NCI-H1694 (cell line): Measurements from ENCODE around the gene ABCA2.
"Not testable (repeated sequence)": the region's sequence is repeated elsewhere in the genome, so short reads cannot be mapped to it uniquely, and the experiment has no call there.

Source experiments
- DNase-seq: peaks from one replicate; lab custom pipeline; 2025; lab: John Stamatoyannopoulos, UW

ABCA2 gene

DNA sequence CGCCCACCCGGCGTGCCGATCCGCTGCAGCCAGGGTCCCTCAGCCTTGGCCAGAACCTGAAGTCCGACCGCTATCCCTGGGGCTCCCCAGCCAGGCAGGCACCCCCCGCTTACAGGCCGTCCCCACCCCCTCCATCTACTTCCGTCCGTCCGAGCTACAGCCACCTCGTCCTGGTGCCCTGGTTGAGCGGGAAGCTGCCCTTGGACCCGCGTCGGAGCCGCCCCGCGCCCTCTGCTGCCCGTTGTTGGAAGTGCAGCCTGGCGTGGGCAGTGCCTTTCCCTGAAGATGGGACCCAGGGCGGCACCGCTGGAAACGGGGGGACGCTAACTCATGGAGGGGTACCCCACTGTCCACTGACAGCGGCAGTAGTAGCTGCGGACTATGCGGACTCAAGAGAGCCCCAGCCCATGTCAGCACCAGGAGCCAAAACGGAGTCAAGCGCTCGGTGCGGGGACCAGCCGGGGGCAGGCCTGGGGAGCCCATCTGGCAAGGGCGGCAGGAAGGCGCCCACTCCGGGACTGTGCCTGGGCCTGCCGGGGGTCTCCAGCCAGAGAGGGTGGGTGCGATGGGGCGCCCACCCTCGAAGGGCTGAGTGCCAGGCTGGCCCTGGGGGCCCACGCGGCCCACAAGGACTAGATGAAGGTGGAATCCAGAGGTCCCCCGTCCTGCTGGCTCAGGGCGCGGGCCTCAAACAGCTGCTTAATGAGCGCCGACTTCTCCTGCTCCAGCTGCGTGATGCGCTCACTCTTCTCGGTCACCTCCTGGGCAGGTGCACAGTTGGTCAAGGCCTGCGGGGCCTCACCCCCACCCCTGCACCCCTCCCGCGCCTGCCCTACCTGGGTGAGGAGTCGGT is 36.2 kb upstream of the ABCA2 start:
- DNase-seq, result no peak

DNA sequence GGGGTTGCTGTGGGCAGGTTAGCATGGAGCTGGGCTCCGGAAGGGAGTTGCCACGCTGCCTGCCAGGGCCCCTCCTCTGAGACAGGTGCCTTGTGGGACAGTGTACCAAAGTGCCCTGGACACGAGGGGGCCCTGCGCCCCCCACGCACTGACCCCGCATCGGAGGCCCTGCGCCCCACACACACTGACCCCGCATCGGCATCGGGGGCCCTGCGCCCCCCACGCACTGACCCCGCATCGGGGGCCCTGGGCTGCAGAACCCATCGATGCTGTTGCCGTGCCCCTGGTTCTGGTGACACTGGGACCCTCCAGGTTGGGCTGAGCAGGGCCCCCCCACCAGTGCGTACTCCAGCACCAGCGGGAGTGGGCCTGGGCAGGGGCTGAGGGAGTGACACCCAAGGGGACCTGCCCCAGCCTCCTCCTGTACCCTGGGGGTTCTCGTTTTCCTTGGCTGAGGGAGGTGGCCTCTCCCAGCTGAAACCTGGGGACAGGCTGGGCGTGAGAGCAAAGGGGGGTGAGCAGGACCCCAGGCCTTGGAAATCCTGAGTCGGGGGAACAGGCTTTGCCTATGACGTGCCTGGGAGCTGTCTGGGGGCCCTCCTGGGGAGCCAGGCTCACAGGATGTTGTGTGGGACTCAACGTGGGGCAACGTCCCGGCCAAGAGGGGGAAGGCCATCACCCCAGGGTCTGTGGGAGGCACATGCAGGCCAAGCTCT is 35.4 kb upstream of the ABCA2 start:
- DNase-seq, result no peak

DNA sequence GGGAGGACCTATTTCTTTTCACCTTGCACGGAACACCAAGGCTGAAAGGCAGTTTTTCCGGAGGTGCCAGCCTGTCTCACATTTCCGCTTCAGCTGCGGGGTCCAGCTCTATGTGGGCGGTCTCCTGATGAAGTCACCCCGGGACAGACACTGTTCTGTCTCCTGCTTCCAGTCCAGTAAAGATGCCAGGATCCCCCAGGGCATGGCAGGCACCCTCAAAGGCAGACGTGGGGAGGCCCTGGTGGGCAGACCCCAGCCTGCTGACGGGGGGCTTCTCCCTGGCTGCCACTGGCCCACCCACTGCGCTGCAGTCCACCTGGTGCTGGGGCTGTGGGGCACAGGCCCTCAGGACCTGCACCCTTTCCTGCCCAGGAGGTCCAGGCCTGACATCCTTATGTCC is 34.8 kb upstream of the ABCA2 start:
- DNase-seq, result not testable (repeated sequence)

DNA sequence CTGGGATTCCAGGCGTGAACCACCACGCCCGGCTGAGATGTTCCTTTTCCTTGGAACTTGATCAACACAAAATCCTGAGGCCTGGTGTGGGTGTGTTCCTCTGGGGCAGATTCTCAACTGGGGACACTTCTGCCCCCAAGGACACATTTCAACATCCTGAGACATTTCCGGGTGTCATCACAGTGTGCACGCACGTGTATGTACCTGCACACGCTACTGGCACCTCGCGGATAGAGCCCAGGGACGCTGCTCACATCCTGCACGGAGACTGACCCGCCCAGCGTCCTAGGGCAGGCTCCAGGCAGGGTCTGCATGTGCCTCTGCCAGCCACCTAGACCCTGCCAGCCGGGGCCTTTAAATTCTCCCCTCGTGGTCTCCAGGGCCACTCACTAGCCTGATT is 34.3 kb upstream of the ABCA2 start:
- DNase-seq, result no peak

DNA sequence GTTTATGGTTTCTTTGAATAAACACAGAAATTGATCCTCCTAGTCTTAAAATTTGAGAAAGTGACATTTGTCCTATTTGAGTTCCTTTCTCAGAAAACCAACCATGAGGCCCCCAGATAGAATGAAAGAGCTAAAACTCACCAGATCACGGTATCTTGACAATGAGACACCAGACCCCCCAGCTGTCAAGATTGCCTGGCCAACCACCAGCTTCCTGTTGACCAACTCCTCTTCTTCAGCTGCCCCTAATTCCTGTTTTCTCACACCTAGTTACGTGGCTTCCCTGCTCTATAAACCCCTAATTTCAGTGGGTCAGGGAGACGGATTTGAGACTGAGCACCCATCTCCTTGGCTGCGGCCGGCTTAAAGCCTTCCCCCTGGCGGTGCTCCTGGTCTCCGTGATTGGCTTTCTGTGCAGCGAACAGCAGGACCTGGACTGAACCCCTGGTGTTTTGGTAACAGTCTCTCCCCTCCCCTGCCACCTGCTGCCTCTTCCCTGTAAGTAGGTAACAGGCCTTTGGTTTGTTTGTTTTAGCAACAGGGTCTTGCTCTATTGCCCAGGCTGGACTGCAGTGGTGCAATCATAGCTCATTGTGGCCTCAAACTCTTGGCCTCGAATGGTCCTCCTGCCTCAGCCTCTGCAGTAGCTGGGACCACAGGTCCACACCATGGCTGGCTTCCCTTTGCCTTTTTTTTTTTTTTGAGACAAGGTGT is 30.6 kb upstream of the ABCA2 start:
- no peak for DNase-seq

DNA sequence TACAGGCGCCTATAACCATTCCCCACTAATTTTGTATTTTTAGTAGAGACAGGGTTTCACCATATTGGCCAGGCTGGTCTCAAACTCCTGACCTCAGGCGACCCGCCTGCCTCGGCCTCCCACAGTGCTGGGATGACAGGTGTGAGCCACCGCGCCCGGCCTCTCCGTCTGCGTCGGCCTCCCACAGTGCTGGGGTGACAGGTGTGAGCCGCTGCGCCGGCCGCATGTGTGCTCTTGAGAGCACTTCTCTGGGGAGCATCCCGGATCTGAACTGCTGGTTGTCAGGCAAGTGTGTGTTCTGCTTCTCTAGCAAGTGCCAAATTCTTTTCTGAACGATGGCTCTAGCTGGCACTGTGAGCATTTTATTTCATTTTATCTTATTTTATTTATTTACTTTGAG is 29.5 kb upstream of the ABCA2 start:
- DNase-seq, result no peak

DNA sequence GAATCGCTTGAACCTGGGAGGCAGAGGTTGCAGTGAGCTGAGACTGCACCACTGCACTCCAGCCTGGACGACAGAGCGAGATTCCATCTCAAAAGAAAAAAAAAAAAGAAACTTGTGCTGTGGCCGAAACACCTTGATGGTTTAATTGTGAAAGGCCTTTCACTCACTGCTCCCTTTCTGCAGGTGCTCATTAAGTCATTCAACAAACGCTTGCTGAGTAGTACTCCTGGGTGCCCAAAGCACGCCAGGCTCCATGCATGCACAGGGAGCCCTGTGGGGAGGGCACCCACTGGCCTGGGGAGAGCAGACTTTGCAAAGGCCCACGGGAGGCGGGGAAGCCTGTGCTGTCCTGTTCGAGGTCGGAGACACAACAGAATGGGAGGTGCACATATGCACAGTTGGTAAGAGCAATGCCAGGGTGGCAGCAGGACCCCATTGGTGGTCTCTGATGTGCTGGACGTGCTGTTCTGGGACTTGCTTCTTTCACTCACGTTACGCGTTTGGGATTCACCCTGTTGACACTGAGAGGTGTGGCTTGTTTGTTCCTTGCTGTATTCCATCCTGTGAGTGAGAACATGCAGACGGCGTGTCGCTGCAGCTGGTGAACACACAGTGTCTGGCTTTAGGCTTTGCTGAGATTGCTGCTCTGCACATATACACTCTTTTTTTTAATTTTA is 28.8 kb upstream of the ABCA2 start:
- DNase-seq, result no peak

DNA sequence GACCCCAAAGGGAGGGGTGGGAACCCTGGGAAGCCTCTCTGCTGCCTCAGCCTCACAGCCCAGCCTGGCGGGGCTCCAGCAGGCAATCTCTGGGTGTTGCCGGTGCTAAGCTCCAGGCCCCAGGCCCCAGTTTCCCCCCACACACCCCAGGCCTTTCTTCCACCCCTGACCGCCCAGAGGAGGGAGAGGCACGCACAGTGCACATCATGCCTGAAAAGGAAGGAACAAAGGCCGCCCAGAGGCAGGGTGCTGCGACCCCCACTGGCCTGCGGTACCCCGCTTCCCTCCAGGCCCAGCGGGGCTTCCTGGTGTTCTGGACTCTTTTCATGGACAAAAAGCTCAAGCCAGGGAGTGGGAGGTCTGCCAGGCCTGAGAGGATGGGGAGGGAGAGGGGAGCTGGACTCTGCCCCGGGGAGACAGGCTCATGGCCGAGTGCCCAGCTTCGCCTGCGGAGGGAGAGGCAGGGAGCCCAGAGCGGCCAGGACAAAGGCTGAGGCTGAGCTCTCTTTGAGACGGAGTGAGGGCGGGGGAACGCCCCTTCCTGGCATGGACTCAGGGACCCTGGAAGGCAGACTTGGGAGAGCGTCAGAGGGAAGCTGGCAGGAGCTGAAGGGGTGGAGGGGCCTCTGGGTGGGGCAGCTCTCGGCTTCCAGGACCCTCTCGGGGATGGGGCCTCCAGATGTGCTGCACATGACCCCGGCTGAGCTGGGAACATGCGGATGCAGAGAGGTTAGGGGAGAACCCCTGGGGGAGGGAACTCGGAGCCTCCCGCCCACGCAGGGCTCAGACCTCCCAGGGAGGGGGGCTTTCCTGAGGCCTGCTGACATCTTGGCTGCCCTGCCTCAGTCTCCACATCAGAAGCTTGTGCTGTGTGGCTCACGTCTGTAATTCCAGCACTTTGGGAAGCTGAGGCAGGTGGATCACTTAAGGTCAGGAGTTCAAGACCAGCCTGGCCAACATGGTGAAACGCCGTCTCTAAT is 27.6 kb upstream of the ABCA2 start:
- no peak for DNase-seq

DNA sequence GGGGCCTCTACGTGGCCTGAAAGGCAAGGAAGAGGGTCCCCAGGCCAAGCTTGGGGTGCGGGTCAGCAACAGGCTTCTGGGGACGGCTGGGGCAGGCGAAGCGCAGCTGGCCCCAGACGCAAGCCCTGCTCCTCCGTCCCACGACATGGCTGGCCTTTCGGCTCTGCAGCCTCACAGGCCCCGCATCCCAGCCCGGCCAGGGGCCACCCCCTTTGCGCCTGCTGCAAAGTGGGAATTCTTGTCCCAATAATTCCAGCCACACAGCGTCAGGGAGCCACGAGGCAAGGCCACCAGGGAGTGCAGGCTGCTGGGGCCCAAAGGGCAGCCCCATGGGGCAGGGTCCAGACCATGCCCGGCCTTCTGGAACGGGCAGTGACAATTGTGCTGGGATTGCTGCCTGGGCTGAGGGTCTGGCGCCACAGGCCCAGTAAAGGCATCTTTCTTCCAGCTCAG is 26.9 kb upstream of the ABCA2 start:
- no peak for DNase-seq

DNA sequence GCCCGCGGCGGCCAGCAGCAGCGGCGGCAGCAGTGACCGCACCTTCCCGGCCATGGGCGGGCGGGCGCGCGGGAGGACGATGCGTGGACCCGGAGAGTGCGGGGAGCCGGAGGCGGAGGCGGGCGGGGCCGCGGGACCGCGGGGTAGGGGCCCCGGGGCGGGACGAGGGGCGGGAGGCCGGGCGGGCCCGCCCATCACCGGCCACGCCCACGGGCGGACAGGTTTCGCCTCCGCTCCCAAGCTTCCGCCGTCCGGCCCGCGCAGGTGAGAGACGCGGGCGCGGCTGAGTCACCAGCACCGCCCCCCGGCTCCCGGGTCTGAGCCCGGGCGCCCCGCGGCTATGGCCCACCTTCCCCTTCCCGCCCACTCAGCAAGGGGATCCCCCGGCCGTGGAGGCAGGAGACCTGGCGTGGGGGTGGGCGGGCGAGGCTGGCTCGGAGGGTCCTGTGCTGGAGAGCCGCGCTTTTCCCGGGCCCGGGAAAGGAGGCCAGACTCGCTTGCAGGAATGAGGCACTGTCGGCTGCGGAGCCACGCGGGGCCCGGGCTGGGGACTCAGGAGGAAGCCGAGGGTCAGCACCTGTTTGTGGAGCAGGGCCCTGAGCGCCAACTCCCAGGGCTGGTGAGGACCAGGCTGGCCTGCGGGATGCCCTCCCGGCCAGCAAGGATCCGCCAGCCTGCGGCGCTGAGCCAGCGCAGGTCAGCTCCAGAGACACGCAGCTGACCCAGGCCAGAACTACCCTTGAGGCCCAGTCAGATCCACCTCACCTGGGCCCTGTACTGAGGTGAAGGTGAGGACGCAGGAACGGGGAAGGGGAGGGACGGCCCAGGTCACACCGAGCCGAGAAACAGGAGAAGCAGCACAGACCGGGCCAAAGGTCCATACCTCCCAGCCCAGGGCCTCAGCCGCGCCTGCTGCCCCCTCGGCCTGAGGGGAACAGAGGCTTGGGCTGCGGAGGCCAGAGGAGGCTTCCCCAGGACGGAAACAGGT is 26.2 kb upstream of the ABCA2 start, which contains the start of gene ENTPD2:
Gene ENTPD2 (minus strand): TSS at position 118 of the 988 bp plus-strand sequence. CDS start 64 bp downstream, at position 54.
- DNase-seq, result no peak

DNA sequence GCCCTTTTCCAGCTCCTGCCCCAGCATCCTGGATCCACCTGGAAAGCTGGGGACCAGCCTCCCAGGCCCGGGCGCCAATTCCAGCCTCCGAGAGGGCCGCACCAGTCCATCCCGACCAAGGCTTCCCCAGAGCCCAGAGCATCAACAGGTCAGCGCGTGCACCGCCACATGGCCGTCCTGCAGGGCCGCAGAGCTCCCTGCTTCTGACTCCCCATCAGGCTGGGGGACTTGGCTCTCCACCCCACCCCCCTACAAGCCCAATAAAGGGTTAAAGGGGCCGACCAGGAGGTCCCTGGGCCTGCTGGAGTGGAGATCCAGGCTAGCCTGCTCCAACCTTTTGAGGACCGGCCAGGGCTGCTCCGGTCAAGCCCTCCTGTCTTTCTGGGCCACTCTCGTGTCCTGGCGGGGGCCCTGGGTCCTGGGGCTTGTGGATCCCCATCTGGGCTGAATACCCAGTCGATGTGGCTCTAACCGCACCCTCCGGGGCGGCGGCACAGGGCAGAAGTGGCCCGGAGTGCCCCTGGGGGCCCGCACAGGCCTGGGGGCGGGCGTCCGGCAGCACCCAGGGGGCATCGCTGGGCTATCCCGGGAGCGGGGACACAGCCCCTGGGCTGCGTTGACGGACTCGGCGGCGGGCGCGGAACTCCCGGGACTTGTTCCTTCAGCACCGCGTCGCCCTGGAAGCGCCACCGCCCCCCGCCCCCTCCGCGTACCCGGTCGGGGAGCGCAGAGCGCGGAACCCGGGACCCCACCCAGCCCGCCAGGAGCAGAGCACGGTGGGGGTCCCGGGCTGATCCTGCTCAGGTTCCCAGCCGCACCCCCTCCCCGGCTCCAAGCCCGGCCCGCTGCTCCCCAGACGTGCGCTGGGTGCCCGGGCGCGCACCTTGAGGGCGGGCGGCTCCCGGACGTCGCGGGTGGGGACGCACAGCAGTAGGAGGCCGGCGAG is 25.2 kb upstream of the ABCA2 start:
- no peak for DNase-seq

DNA sequence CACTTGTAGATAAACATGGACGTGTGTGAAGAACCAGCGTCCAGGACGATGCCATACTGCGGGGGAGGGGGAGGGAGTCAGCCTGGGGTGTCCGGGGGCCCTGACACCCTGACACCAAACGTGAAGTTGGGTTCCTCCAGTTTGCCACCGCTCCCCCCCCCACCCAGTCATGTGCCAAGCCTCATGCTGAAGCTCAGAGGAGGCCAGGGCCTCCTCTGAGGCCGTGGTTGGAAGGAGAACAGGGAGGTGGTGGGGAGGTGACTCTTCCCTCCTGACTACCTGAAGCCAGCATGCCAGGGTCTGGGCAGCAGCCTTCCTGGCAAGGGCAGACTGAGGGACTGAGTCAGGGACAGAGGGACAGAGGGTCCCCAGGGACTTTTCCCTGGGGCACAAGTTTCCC is 24.3 kb upstream of the ABCA2 start:
- DNase-seq, result no peak

DNA sequence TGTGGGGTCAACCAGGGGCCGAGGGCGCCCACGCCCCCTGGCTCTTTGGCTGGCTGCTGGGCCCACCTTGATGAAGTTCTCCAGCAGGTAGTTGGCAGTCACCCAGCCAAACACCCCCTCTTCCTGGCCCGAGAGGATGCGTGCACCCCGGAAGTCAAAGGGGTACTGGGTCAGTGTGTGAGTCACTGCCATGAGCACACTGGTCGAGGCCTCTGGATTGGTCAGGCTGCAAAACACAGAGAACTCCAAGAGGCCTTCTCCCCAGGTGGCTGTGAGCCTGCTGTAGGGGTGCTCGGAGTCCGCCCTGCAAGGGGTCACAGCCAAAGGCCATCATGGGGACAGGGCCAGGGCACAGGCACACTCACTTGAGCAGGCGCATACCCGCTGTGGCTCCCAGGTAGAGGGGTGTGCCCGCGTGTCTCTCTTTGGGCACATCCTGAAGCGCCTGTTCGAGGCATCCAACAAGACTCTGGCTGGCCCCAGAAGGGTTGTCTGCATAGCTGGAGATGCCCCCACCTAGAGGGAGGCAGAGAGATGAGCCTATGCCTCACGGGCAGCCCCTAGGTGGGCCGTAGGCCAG is 23.2 kb upstream of the ABCA2 start:
- no peak for DNase-seq

DNA sequence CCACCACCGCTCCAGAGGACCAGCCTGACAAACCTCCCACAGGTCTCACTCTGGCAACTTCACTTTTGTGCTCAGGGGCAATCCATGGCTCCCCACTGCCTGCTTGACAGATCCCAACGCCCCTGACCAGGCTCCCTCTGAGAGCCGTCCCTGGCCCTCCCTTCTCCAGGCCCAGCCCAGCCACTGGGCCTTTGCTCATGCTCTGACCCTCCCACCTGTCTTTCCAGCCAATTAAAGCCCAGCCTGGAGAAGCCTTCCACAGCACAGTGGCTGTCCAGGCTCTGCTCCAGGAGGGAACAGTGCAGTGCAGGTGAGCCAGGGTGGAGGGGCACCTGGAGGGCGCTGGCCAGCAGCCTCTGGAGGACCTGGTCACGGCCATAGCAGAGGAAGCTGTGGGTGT is 22.5 kb upstream of the ABCA2 start:
- no peak for DNase-seq

DNA sequence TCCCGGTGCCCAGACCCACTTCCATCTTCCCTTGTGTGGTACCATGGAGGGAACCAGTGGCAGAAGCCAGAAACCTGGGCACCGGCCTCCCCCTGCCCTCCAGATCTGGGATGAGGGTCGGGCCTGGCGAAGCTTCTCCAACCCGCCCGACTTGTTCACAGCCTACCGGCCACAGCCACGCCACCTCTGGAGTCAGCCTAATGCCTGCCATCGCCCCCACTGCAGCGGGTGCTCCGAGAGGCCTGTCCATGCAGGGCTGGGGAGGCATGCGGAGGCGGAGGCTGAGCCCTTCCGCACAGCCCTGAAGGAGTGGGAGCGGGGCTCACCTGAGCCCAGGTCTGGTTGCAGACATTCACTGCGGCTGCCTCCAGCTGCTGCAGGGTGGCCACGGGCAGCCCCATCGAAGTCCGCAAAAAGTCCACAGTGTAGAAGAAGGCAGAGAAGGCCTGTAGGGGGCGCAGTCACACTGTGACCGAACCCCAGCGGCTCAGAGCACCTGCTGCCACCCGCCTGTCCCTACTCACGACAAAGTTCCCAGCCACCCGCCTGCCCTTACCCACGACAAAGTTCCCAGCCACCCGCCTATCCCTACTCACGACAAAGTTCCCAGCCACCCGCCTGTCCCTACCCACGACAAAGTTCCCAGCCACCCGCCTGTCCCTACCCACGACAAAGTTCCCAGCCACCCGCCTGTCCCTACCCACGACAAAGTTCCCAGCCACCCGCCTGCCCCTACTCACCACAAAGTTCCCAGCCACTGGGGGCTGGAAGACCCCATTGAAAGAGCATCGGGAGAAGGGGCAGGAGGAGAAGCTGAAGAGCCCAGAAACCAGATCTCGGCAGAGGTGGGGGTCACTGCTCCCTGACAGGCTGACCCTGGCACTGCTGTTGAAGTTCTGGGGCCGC is 21.8 kb upstream of the ABCA2 start:
- peak; percentile 36 for DNase-seq

DNA sequence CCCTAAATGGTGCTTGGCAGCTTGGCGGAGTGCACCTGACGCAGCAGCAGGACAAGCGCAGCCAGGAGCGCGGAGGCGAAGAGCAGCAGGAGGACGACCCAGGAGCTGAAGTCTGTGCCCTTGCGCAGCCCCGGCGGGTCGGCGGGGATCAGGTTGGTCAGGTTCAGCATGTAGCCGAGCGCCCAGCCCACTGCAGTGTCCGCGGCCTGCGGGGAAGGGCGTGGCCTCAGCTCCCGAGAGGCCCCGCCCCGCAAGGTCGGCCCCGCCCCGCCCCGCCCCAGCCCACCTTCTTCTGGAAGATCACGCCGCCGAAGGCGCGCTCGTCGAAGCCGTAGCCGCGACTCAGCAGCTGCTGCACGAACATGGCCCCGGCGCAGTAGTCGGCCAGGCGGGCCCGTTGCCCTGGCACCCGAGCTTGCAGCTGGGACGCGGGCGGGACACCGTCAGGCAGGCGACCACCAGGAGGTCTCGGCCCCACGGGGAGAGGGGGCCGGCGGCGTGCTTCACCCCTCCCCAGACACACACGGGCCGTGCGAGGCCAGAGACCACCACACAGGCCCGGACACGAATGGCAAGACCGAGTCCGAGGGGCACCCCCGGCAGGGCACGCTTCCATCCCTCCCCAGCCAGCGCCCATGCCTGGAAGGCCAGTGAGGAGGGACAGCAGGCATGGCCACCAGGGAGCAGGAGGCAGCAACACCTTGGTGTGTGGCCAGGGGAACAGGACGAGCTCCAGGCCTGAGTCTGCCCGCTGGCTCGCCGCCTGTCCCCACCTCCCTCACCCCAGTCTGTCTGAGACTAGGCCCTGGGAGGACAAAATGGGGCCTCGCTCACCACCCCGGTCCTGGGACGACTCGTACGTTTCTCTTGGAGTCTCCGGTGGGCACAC is 20.9 kb upstream of the ABCA2 start:
- DNase-seq, result no peak
